Prostate gland (tissue), 2 donors: ENCODE data around the gene SEC31B. TPM values are rescaled to one million over a fixed set of nuclear protein-coding genes. Genes with fewer than 3 reads are reported as not detected.

ENCODE experiments used
- DNase-seq: peaks from one replicate; pipeline ENCODE4 v3.0.0-alpha.2; 2019; ENCODE audit warnings: low spot score
- H3K27ac ChIP-seq, 2 donors: fragments of 200-600 bp; sonication (generic); 2 replicates each; pipeline ENCODE4 v1.5.1; 2017 to 2019
- H3K27me3 ChIP-seq: fragments of 200-600 bp; sonication (generic); replicated peaks from 2 replicates; pipeline ENCODE4 v1.5.1; 2019; ENCODE audit not compliant: insufficient read depth
- H3K36me3 ChIP-seq, 2 donors: fragments of 200-600 bp; sonication (generic); 1 replicate in 1 of 2; 2 replicates in 1 of 2; pipeline versions ENCODE4 v1.5.1 to v1.8.1; 2017 to 2019
- H3K4me1 ChIP-seq: fragments of 200-600 bp; sonication (generic); replicated peaks from 2 replicates; pipeline ENCODE4 v1.5.1; 2019
- H3K4me3 ChIP-seq, 2 donors: fragments of 200-600 bp; sonication (generic); 2 replicates each; pipeline ENCODE4 v1.5.1; 2017 to 2019
- H3K9me3 ChIP-seq: fragments of 200-600 bp; sonication (generic); 2 replicates; pipeline ENCODE4 v1.5.1; 2017
- POLR2A ChIP-seq: fragments of 450-650 bp; IDR thresholded peaks from one replicate; pipeline ENCODE4 v1.6.1; 2016; ENCODE audit warnings: antibody characterized with exemption, mild to moderate bottlenecking
- POLR2AphosphoS5 ChIP-seq: sonication (generic); formaldehyde crosslinking; IDR thresholded peaks from one replicate; pipeline ENCODE4 v1.6.1; 2017; ENCODE audit warnings: antibody characterized with exemption
- WGBS: methylation state at CpG from one replicate; pipeline ENCODE4 v1.1.5; 2018; 5-methylcytosine and 5-hydroxymethylcytosine counted together
- intact Hi-C: fragments of 100-400 bp; cut with DNase I; formaldehyde crosslinking; loops from one replicate; pipeline ENCODE4 v1.14.2; 2022
- total RNA-seq, 2 donors: library from RNA; depleted of rRNA; stranded (reverse); fragments of >200 nt; gene quantifications; one replicate each; pipeline ENCODE4 v1.1.0, GENCODE V29; 2016
- TF ChIP-seq, protein P1 (sequence below), 4 experiments: fragments of 200-600 bp in 2 of 4; fragments of 450-650 bp in 2 of 4; sonication (generic) in 2 of 4; IDR thresholded peaks; 1 replicate in 3 of 4; 2 replicates in 1 of 4; pipeline ENCODE4 v1.5.1; 2016 to 2019; ENCODE audit warnings: antibody characterized with exemption in 4 of 4, mild to moderate bottlenecking in 2 of 4, moderate library complexity in 2 of 4

The SEC31B gene
- total RNA-seq, 2 donors from 2014 or later = 10.5 to 17.3 TPM

DNA sequence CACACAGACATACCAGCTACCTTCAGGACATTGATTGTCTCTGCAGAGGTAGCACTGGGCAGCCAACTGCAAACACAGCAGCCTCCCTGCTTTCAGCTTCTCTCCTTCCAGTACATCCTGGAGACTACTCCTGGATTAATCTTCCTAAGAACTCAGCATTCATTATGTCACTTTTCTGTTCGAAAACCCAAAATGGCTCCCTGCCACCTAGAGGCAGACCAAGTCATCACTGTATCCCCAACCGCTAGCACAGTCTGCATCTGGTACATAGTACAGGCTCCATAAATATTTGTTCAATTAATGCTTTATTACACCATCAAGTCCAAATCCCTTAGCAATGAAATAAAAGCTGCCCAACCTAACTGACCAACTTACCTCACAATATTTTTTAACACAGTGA lies 5.0 kb upstream of the SEC31B start:
- no peak overlapping the region for H3K4me3 ChIP-seq
- no peak for DNase-seq
- peaks cover 9% of the 10 kb centered on the region for H3K4me1 ChIP-seq
- H3K27ac ChIP-seq = no peak overlapping the region
- H3K9me3 ChIP-seq = no peaks in the 10 kb centered on the region
- no peaks in the 10 kb centered on the region for H3K27me3 ChIP-seq
- WGBS = 60% methylated on average over 2 of the region's 2 CpGs
- H3K36me3 ChIP-seq = peaks cover 0 to 5% of the 10 kb centered on the region in 2 donors
- TF ChIP-seq POLR2AphosphoS5 (no peak), POLR2A (no peak)
- TF ChIP-seq, protein P1, sequence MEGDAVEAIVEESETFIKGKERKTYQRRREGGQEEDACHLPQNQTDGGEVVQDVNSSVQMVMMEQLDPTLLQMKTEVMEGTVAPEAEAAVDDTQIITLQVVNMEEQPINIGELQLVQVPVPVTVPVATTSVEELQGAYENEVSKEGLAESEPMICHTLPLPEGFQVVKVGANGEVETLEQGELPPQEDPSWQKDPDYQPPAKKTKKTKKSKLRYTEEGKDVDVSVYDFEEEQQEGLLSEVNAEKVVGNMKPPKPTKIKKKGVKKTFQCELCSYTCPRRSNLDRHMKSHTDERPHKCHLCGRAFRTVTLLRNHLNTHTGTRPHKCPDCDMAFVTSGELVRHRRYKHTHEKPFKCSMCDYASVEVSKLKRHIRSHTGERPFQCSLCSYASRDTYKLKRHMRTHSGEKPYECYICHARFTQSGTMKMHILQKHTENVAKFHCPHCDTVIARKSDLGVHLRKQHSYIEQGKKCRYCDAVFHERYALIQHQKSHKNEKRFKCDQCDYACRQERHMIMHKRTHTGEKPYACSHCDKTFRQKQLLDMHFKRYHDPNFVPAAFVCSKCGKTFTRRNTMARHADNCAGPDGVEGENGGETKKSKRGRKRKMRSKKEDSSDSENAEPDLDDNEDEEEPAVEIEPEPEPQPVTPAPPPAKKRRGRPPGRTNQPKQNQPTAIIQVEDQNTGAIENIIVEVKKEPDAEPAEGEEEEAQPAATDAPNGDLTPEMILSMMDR (IDR thresholded peaks at IDR 0.05) = no peak
- intact Hi-C loops = no loop called here

DNA sequence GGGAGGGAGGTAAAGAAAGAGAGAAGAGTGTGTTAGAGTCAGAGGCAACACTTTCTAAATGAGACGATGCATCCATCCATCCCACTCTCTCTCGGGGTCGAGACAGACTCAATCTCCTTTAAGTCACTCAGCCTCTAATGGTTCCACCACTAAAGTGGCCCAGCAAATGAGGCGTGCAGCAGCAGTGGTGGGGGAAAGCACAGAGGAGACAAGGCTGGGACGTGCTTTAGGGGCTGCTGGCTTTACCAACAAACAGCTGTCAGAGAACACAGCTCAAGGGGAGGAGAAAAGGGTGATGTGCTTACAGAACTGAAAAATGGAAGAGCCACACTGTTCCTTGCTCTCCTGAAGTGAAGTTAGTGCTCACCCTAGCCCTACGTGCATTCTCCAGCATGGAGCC lies 4.5 kb upstream of the SEC31B start:
- DNase-seq = no peak
- peaks cover 9% of the 10 kb centered on the region for H3K4me1 ChIP-seq
- H3K9me3 ChIP-seq = no peaks in the 10 kb centered on the region
- TF ChIP-seq, protein P1 (IDR thresholded peaks at IDR 0.05) = no peak
- TF ChIP-seq POLR2AphosphoS5 = no peak
- no peak for TF ChIP-seq POLR2A
- WGBS = 81% methylated on average over 6 of the region's 6 CpGs
- no peaks in the 10 kb centered on the region for H3K27me3 ChIP-seq
- H3K36me3 ChIP-seq = peaks cover 0 to 5% of the 10 kb centered on the region in 2 donors
- no peak overlapping the region for H3K27ac ChIP-seq
- intact Hi-C loops = no loop called here
- no peak overlapping the region for H3K4me3 ChIP-seq

DNA sequence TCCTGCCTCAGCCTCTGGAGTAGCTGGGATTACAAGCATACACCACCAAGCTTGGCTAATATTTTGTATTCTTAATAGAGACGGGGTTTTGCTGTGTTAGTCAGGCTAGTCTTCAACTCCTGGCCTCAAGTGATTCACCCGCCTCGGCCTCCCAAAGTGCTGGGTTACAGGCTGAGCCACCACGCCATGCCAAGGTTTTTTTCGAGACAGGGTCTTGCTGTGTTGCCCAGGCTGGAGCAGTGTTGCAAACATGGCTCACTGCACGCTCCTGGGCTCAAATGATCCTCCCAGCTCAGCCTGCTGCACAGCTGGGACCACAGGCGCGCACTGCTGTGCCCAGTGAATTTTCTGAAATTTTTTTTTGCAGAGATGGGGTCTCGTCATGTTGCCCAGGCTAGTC lies 3.3 kb upstream of the SEC31B start:
- no peak overlapping the region for H3K27ac ChIP-seq
- no peaks in the 10 kb centered on the region for H3K9me3 ChIP-seq
- no peak overlapping the region for H3K4me3 ChIP-seq
- no peaks in the 10 kb centered on the region for H3K27me3 ChIP-seq
- H3K4me1 ChIP-seq = peaks cover under 1% of the 10 kb centered on the region
- peaks cover 0 to 5% of the 10 kb centered on the region in 2 donors for H3K36me3 ChIP-seq
- no peak for TF ChIP-seq POLR2AphosphoS5
- no peak for TF ChIP-seq POLR2A
- TF ChIP-seq, protein P1 (IDR thresholded peaks at IDR 0.05) = no peak
- DNase-seq = no peak
- WGBS = 90% methylated on average over 9 of the region's 9 CpGs
- intact Hi-C loops = no loop called here

DNA sequence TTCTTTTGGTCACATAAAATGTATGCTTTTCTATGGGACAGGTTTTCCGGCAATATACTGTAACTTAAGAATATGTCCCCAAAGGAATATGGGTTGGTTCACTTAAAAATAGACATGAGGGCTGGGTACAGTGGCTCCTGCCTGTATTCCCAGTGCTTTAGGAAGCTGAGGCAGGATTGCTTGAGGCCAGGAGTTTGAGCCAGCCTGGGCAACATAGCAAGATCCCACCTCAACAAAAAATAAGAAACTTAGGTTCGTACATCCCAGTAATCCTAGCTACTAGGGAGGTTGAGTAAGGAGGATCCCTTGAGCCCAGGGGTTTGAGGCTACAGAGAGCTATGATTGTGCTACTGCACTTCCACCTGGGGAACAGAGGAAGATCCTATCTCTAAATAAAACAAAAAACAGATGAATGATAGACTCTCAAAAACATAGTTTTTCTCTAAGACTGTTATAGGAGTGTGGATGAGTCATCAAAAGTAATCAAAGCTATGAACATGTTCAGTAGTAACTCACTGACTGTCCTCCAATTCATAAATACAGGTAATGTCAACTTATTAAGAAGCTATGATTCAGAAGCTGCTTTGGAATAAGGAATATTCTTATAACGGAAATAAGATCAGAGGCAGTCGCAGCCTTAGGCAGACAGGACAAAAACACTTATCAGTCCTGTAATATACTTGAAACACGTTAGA lies 2.6 kb upstream of the SEC31B start:
- Histone ChIP-seq H3K4me1 (no peaks in the 10 kb centered on the region), H3K36me3 (peaks cover 0 to 5% of the 10 kb centered on the region in 2 donors), H3K9me3 (no peaks in the 10 kb centered on the region), H3K27me3 (no peaks in the 10 kb centered on the region), H3K4me3 (no peak overlapping the region), H3K27ac (no peak overlapping the region)
- TF ChIP-seq, protein P1 (IDR thresholded peaks at IDR 0.05) = no peak
- TF ChIP-seq POLR2A = no peak
- no peak for TF ChIP-seq POLR2AphosphoS5
- WGBS = 73% methylated on average over 5 of the region's 5 CpGs
- DNase-seq = no peak
- intact Hi-C loops = no loop called here

DNA sequence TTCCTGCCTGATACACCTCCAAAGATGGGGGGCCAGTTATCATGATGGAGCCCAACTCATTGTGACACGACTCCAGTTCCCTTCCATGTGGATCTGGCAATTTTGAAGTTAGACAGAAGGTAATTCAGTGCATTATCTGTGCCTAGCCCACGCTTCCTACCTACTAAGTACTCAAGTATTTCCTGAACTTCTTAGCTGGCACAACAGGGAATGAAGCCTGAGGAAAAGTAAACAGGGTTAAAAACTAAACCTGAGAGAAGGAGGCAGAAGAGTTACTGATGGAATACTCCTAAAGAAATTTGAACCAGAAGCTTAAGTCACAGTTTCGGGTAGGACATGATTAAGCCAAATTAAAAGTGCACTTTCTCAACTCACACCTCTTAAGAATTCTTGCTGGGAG lies 1.1 kb upstream of the SEC31B start:
- H3K4me1 ChIP-seq = no peaks in the 10 kb centered on the region
- intact Hi-C loops = no loop called here
- WGBS = 81% methylated on average over 3 of the region's 3 CpGs
- no peaks in the 10 kb centered on the region for H3K36me3 ChIP-seq
- H3K9me3 ChIP-seq = no peaks in the 10 kb centered on the region
- no peak overlapping the region for H3K27ac ChIP-seq
- no peaks in the 10 kb centered on the region for H3K27me3 ChIP-seq
- H3K4me3 ChIP-seq = no peak overlapping the region
- TF ChIP-seq, protein P1 (IDR thresholded peaks at IDR 0.05) = no peak
- no peak for TF ChIP-seq POLR2AphosphoS5
- TF ChIP-seq POLR2A = no peak
- DNase-seq = no peak
